ENCODE measurements around the gene RNF224.

Gene RNF224

GRCh38 chr9:137188490-137189296, 38.6 kb upstream of the RNF224 start, which contains the start of the genes ANAPC2 and SSNA1:
Gene ANAPC2, minus strand, starts transcription at chr9:137188560. Its CDS starts 28 bp downstream, at chr9:137188532.
Gene SSNA1, plus strand, starts transcription at chr9:137188676. Its CDS starts 51 bp downstream, at chr9:137188727.
- peaks cover 18% of the 10 kb centered on the region for H3K4me1 ChIP-seq
- peaks cover 34% of the 10 kb centered on the region for H3K36me3 ChIP-seq (replicated peaks)
- in situ Hi-C loops (cut with MboI; ENCODE audit: low sequenced_read_pairs), result no loop called here
- peak within 1 kb of the TSS; percentile 100 for H3K4me3 ChIP-seq
- no peaks in the 10 kb centered on the region for H3K27me3 ChIP-seq (ENCODE audit: low read depth)
- DNase-seq (ENCODE audit: low spot score in 2 of 2), result peak; percentile 72 to 94
- no peaks in the 10 kb centered on the region for H3K9me3 ChIP-seq

- peaks cover 32% of the 10 kb centered on the region for H3K36me3 ChIP-seq (replicated peaks)
- H3K4me3 ChIP-seq, result peak overlapping the region; percentile 100
- H3K4me1 ChIP-seq, result peaks cover 18% of the 10 kb centered on the region
- in situ Hi-C loops (cut with MboI; ENCODE audit: low sequenced_read_pairs), result no loop called here
- no peaks in the 10 kb centered on the region for H3K27me3 ChIP-seq (ENCODE audit: low read depth)
- no peak for DNase-seq (ENCODE audit: low spot score in 2 of 2)
- no peaks in the 10 kb centered on the region for H3K9me3 ChIP-seq
Observed at GRCh38 chr9:137189297-137190295, 37.7 kb upstream of the RNF224 start.

GRCh38 chr9:137190315-137190856, 36.9 kb upstream of the RNF224 start:
- Histone ChIP-seq H3K4me3 (no peak overlapping the region), H3K9me3 (no peaks in the 10 kb centered on the region), H3K27me3 (ENCODE audit: low read depth) (no peaks in the 10 kb centered on the region), H3K4me1 (peaks cover 18% of the 10 kb centered on the region), H3K36me3 (replicated peaks) (peaks cover 30% of the 10 kb centered on the region)
- DNase-seq (ENCODE audit: low spot score in 2 of 2), result no peak
- in situ Hi-C loops (cut with MboI; ENCODE audit: low sequenced_read_pairs), result no loop called here

- peaks cover 21% of the 10 kb centered on the region for H3K36me3 ChIP-seq (replicated peaks)
- no peak for DNase-seq (ENCODE audit: low spot score in 2 of 2)
- in situ Hi-C loops (cut with MboI; ENCODE audit: low sequenced_read_pairs), result no loop called here
- no peaks in the 10 kb centered on the region for H3K27me3 ChIP-seq (ENCODE audit: low read depth)
- no peaks in the 10 kb centered on the region for H3K9me3 ChIP-seq
- H3K4me1 ChIP-seq, result peaks cover 18% of the 10 kb centered on the region
- no peak overlapping the region for H3K4me3 ChIP-seq
Observed at GRCh38 chr9:137191245-137191644, 36.1 kb upstream of the RNF224 start.

- Histone ChIP-seq H3K9me3 (no peaks in the 10 kb centered on the region), H3K4me3 (no peak overlapping the region), H3K27me3 (ENCODE audit: low read depth) (no peaks in the 10 kb centered on the region), H3K36me3 (replicated peaks) (peaks cover 19% of the 10 kb centered on the region), H3K4me1 (peaks cover 16% of the 10 kb centered on the region)
- DNase-seq (ENCODE audit: low spot score in 2 of 2), result no peak
- in situ Hi-C loops (cut with MboI; ENCODE audit: low sequenced_read_pairs), result no loop called here
Observed at GRCh38 chr9:137191691-137192447, 35.4 kb upstream of the RNF224 start.

- H3K36me3 ChIP-seq (replicated peaks), result peaks cover 19% of the 10 kb centered on the region
- H3K4me1 ChIP-seq, result peaks cover 11% of the 10 kb centered on the region
- H3K9me3 ChIP-seq, result no peaks in the 10 kb centered on the region
- no peak overlapping the region for H3K4me3 ChIP-seq
- H3K27me3 ChIP-seq (ENCODE audit: low read depth), result no peaks in the 10 kb centered on the region
- in situ Hi-C loops (cut with MboI; ENCODE audit: low sequenced_read_pairs), result no loop called here
- DNase-seq (ENCODE audit: low spot score in 2 of 2), result no peak
Observed at GRCh38 chr9:137192448-137192780, 34.9 kb upstream of the RNF224 start.

- peaks cover 19% of the 10 kb centered on the region for H3K36me3 ChIP-seq (replicated peaks)
- in situ Hi-C loops (cut with MboI; ENCODE audit: low sequenced_read_pairs), result no loop called here
- peaks cover 9% of the 10 kb centered on the region for H3K4me1 ChIP-seq
Observed at GRCh38 chr9:137192859-137193258, 34.4 kb upstream of the RNF224 start.

GRCh38 chr9:137193771-137194170, 33.5 kb upstream of the RNF224 start:
- Histone ChIP-seq H3K9me3 (no peaks in the 10 kb centered on the region), H3K27me3 (ENCODE audit: low read depth) (no peaks in the 10 kb centered on the region), H3K4me3 (no peak overlapping the region), H3K4me1 (peaks cover 18% of the 10 kb centered on the region), H3K36me3 (replicated peaks) (peaks cover 15% of the 10 kb centered on the region)
- DNase-seq (ENCODE audit: low spot score in 2 of 2), result no peak
- in situ Hi-C loops (cut with MboI; ENCODE audit: low sequenced_read_pairs), result no loop called here

More at GRCh38 chr9:137192859-137193258, 34.4 kb upstream of the RNF224 start:
- no peak overlapping the region for H3K4me3 ChIP-seq
- DNase-seq (ENCODE audit: low spot score in 2 of 2), result no peak
- H3K27me3 ChIP-seq (ENCODE audit: low read depth), result no peaks in the 10 kb centered on the region
- no peaks in the 10 kb centered on the region for H3K9me3 ChIP-seq

- Histone ChIP-seq H3K27me3 (ENCODE audit: low read depth) (no peaks in the 10 kb centered on the region), H3K4me3 (no peak overlapping the region), H3K36me3 (replicated peaks) (peaks cover 15% of the 10 kb centered on the region), H3K9me3 (no peaks in the 10 kb centered on the region), H3K4me1 (peaks cover 21% of the 10 kb centered on the region)
- in situ Hi-C loops (cut with MboI; ENCODE audit: low sequenced_read_pairs), result no loop called here
- DNase-seq (ENCODE audit: low spot score in 2 of 2), result no peak
Observed at GRCh38 chr9:137194388-137194787, 32.9 kb upstream of the RNF224 start.

GRCh38 chr9:137194909-137195308, 32.4 kb upstream of the RNF224 start:
- peaks cover 11% of the 10 kb centered on the region for H3K36me3 ChIP-seq (replicated peaks)
- H3K27me3 ChIP-seq (ENCODE audit: low read depth), result no peaks in the 10 kb centered on the region
- no peak overlapping the region for H3K4me3 ChIP-seq
- no peaks in the 10 kb centered on the region for H3K9me3 ChIP-seq
- peaks cover 16% of the 10 kb centered on the region for H3K4me1 ChIP-seq
- DNase-seq (ENCODE audit: low spot score in 2 of 2), result no peak
- in situ Hi-C loops (cut with MboI; ENCODE audit: low sequenced_read_pairs), result no loop called here

- no peak overlapping the region for H3K4me3 ChIP-seq
- in situ Hi-C loops (cut with MboI; ENCODE audit: low sequenced_read_pairs), result no loop called here
- peaks cover 14% of the 10 kb centered on the region for H3K4me1 ChIP-seq
- no peak for DNase-seq (ENCODE audit: low spot score in 2 of 2)
- peaks cover 3% of the 10 kb centered on the region for H3K36me3 ChIP-seq (replicated peaks)
- H3K9me3 ChIP-seq, result no peaks in the 10 kb centered on the region
- H3K27me3 ChIP-seq (ENCODE audit: low read depth), result no peaks in the 10 kb centered on the region
Observed at GRCh38 chr9:137195525-137196220, 31.6 kb upstream of the RNF224 start.

- H3K9me3 ChIP-seq, result no peaks in the 10 kb centered on the region
- peaks cover 22% of the 10 kb centered on the region for H3K4me1 ChIP-seq
- in situ Hi-C loops (cut with MboI; ENCODE audit: low sequenced_read_pairs), result no loop called here
- no peak for DNase-seq (ENCODE audit: low spot score in 2 of 2)
- peak overlapping the region; percentile 30 for H3K4me3 ChIP-seq
- no peaks in the 10 kb centered on the region for H3K27me3 ChIP-seq (ENCODE audit: low read depth)
- no peaks in the 10 kb centered on the region; the same call in 1 of the 2 replicates for H3K36me3 ChIP-seq (replicated peaks)
Observed at GRCh38 chr9:137198051-137198901, 29.0 kb upstream of the RNF224 start.
